Right cardiac atrium (tissue), 5 donors: Measurements from ENCODE around the gene MET. TPM values are rescaled to one million over a fixed set of nuclear protein-coding genes. Genes with fewer than 3 reads are reported as not detected.

Experiments used
- ATAC-seq, 2 donors: fragments of 200-7000 bp; cut with Tn5 transposase; one replicate each; pipeline versions ENCODE4 v1.8.0 to v1.9.1; 2020; ENCODE audit warnings: moderate library complexity in 2 of 2, mild to moderate bottlenecking in 1 of 2
- DNase-seq, 3 donors: peaks; one replicate each; pipeline ENCODE4 v3.0.0-alpha.2; 2020
- H3K27ac ChIP-seq: one replicate; pipeline ENCODE4 v1.5.1; 2013; ENCODE audit warnings: mild to moderate bottlenecking, low read length, control low read depth, moderate library complexity
- H3K27me3 ChIP-seq: one replicate; pipeline ENCODE4 v1.6.1; 2013; ENCODE audit not compliant: control insufficient read depth, insufficient read depth
- H3K4me1 ChIP-seq: one replicate; pipeline ENCODE4 v1.6.1; 2013; ENCODE audit warnings: low read length; ENCODE audit not compliant: control insufficient read depth, insufficient read depth
- H3K4me3 ChIP-seq: one replicate; pipeline ENCODE4 v1.5.1; 2013; ENCODE audit warnings: low read length, control low read depth
- H3K9me3 ChIP-seq: one replicate; pipeline ENCODE4 v1.6.1; 2013; ENCODE audit warnings: low read length; ENCODE audit not compliant: control insufficient read depth
- WGBS: extraction: QIAGEN DNeasy Blood & Tissue Kit; methylation state at CpG from one replicate; pipeline ENCODE4 v1.1.7; 2013; 5-methylcytosine and 5-hydroxymethylcytosine counted together
- intact Hi-C, 4 donors: fragments of 100-400 bp; cut with DNase I; formaldehyde crosslinking; loops; one replicate each; pipeline versions ENCODE4 v1.11.0 to v1.14.0; 2022 to 2023
- polyA plus RNA-seq: library from polyadenylated mRNA; stranded (reverse); fragments of 200-250 nt; gene quantifications from one replicate; pipeline ENCODE4 v1.2.3, GENCODE V29; 2013
- total RNA-seq, 4 donors: library from RNA; stranded (reverse); fragmentation: NEBNext Ultra II Directional; extraction: Animal tissue kit (Norgen Biotek cat#: 25700); gene quantifications; one replicate each; pipeline ENCODE4 v1.2.1, GENCODE V29; 2021
- donor health status: healthy with polysubstance abuse.
- donor health status: DM: no; HTN: yes; CAD: no.
- donor health status: DM: no; HTN: no; CAD: no.
- donor health status: DM: no; HTN: yes; CAD: no; lungs with severe emphysema.
- donor health status: DM: yes; HTN: yes; CAD: no.

Gene MET
- total and polyA plus RNA-seq, 5 donors = 4.1 to 20.0 (median 13.3) TPM

DNA sequence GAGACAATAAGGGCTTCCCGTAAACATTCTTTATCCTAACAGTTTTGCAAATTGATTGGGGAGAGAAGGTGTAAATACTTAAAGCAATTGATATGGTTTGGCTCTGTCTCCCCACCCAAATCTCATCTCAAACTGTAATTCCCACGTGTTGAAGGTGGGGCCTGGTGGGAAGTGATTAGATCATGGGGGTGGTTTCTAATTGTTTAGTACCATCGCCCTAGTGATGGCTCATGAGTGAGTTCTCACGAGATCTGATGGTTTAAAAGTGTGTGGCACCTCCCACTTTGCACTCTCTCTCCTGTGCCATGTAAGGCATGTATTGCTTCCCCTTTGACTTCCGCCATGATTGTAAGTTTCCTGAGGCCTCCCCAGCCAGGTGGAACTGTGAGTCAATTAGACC, 168.3 kb downstream of the MET start:
- Histone ChIP-seq H3K4me1 (no peaks in the 10 kb centered on the region), H3K27me3 (no peaks in the 10 kb centered on the region), H3K4me3 (no peak overlapping the region), H3K9me3 (no peaks in the 10 kb centered on the region), H3K27ac (no peak overlapping the region)
- intact Hi-C loops = no loop called here
- ATAC-seq (no peak), DNase-seq (no peak)
- WGBS = 51% methylated on average over 5 of the region's 5 CpGs

GRCh38 chr7:116842371-116842770, 170.4 kb downstream of the MET start:
- WGBS = 71% methylated on average over 1 of the region's 1 CpG
- Histone ChIP-seq H3K9me3 (no peaks in the 10 kb centered on the region), H3K4me1 (no peaks in the 10 kb centered on the region), H3K4me3 (no peak overlapping the region), H3K27ac (no peak overlapping the region), H3K27me3 (no peaks in the 10 kb centered on the region)
- intact Hi-C loops = no loop called here
- no peak for DNase-seq
- no peak for ATAC-seq

GRCh38 chr7:116843378-116843777, 171.4 kb downstream of the MET start:
- 46% methylated on average over 4 of the region's 4 CpGs for WGBS
- no peaks in the 10 kb centered on the region for H3K9me3 ChIP-seq
- no peak overlapping the region for H3K4me3 ChIP-seq
- intact Hi-C loops = no loop called here
- no peaks in the 10 kb centered on the region for H3K27me3 ChIP-seq
- no peaks in the 10 kb centered on the region for H3K4me1 ChIP-seq
- peak in 2 of 3 donors; percentile 46 to 59 for DNase-seq
- H3K27ac ChIP-seq = no peak overlapping the region
- peak; percentile 71 to 80 for ATAC-seq

Other genes with a start within 250 kb of the MET start
- gene CAV2, start 172.5 kb upstream of the MET start, total RNA-seq = 100 to 1,000 TPM; 179 to 233 (median 200) TPM
- gene CAV2, start 172.5 kb upstream of the MET start, polyA plus RNA-seq = 136 TPM
- 100 to 1,000 TPM; 298 to 502 (median 380) TPM for gene CAV1, start 147.2 kb upstream of the MET start, total RNA-seq
- gene CAV1, start 147.2 kb upstream of the MET start, polyA plus RNA-seq = 269 TPM
- gene CAPZA2, start 190.4 kb downstream of the MET start, total RNA-seq = 100 to 1,000 TPM; 318 to 447 (median 349) TPM
- 71.9 TPM for gene CAPZA2, start 190.4 kb downstream of the MET start, polyA plus RNA-seq